Renal cortical epithelial cell (primary cell): ENCODE measurements around the gene PLEKHG2. TPM values are rescaled to one million over a fixed set of nuclear protein-coding genes. Genes with fewer than 3 reads are reported as not detected.

ENCODE experiments used
- DNase-seq: peaks from one replicate; pipeline ENCODE4 v3.0.0-alpha.2; 2011; ENCODE audit warnings: low read depth
- total RNA-seq: library from RNA; depleted of rRNA; stranded (reverse); fragments of >200 nt; gene quantifications from 2 replicates; pipeline ENCODE4 v1.2.3, GENCODE V29; 2014

PLEKHG2 gene
- total RNA-seq, 1 donor from 2014 or later = 12.9 TPM

- DNase-seq = no peak
Measured at GRCh38 chr19:39419003-39419402, 6.5 kb downstream of the PLEKHG2 start.

- no peak for DNase-seq
Measured at GRCh38 chr19:39420769-39421168, 8.3 kb downstream of the PLEKHG2 start.

DNA sequence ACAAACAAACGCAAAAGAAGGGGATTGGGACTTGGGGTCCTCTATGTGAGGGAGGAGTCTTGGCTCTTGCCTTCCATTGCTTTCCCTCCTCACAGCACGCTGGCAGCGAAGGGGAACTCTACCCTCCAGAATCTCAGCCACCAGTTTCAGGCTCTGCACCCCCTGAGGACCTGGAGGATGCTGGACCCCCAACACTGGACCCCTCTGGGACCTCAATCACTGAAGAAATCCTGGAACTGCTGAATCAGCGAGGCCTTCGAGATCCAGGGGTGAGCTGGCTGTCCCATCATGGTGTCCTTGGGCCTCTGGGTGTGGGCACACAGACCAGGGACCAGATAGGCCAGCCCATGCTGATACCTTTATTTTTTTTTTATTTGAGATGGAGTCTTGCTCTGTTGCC, 9.6 kb downstream of the PLEKHG2 start:
- DNase-seq = no peak

DNA sequence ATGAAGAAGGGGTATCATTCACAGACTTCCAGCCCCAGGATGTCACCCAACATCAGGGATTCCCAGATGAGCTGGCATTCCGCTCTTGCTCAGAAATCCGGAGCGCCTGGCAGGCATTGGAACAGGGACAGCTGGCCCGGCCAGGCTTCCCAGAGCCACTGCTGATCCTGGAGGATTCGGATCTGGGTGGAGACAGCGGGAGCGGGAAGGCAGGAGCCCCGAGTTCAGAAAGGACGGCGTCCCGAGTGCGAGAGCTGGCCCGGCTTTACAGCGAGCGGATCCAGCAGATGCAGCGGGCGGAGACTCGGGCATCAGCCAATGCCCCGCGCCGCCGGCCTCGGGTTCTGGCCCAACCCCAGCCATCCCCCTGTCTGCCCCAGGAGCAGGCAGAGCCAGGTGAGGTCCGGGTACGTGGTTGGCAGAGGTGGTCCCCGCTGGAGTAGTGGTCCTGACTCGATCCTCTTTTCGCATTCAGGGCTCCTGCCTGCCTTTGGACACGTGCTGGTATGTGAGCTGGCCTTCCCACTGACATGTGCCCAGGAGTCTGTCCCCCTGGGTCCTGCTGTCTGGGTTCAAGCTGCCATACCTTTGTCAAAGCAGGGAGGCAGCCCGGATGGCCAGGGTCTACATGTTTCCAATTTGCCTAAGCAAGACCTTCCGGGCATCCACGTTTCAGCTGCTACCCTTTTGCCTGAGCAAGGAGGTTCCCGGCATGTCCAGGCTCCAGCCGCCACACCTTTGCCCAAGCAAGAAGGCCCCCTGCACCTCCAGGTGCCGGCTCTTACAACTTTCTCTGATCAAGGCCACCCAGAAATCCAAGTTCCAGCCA, 11.0 kb downstream of the PLEKHG2 start:
- DNase-seq = no peak

DNA sequence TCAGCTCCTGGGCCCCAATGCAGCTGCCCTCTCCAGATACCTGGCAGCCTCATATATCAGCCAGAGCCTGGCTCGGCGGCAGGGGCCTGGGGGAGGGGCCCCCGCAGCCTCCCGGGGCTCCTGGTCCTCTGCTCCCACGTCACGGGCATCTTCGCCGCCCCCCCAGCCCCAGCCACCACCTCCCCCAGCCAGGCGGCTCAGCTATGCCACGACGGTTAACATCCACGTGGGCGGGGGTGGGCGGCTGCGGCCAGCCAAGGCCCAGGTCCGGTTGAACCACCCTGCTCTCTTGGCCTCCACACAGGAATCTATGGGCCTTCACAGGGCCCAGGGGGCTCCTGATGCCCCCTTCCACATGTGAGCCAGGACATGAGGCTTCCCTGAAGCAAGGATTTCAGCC, 12.5 kb downstream of the PLEKHG2 start:
- DNase-seq = no peak

GRCh38 chr19:39425744-39426143, 13.3 kb downstream of the PLEKHG2 start:
- DNase-seq = no peak

DNA sequence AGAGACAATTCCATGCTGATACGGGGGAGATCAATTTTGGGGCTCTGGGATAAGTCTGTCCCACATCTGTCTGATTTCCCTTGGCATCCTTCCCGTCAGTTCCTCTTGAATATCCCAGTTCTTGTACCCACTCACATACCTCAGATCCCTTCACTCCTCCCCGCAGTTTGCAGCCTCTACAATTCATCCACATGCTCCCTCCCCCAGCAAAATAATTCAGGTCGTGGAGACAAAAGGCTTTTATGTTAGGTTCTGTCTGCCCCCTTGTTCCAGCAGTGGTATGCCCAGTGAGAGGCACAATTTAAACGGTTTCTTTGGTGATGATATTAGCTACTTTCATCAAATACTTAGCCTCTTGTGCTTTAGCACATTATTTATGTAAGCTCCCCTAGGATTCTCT, 13.7 kb downstream of the PLEKHG2 start:
- DNase-seq = no peak

DNA sequence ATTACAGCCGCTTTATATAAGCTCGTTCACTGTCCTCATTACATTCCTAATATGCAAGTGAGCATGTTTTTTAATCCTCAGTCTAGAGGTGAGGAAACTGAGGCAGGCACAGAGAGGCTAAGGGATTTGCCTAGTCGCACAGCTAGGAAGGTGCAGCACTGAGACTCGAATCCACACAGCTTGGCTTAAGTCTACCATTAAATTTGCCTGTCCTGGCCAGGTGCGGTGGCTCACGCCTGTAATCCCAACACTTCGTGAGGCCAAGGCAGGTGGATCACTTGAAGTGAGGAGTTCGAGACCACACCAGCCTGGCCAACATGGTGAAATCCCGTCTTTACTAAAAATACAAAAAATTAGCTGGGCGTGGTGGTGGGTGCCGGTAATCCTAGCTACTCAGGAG, 15.2 kb downstream of the PLEKHG2 start:
- DNase-seq = no peak

- peak; percentile 78 for DNase-seq
Measured at GRCh38 chr19:39428283-39429112, 16.0 kb downstream of the PLEKHG2 start.

DNA sequence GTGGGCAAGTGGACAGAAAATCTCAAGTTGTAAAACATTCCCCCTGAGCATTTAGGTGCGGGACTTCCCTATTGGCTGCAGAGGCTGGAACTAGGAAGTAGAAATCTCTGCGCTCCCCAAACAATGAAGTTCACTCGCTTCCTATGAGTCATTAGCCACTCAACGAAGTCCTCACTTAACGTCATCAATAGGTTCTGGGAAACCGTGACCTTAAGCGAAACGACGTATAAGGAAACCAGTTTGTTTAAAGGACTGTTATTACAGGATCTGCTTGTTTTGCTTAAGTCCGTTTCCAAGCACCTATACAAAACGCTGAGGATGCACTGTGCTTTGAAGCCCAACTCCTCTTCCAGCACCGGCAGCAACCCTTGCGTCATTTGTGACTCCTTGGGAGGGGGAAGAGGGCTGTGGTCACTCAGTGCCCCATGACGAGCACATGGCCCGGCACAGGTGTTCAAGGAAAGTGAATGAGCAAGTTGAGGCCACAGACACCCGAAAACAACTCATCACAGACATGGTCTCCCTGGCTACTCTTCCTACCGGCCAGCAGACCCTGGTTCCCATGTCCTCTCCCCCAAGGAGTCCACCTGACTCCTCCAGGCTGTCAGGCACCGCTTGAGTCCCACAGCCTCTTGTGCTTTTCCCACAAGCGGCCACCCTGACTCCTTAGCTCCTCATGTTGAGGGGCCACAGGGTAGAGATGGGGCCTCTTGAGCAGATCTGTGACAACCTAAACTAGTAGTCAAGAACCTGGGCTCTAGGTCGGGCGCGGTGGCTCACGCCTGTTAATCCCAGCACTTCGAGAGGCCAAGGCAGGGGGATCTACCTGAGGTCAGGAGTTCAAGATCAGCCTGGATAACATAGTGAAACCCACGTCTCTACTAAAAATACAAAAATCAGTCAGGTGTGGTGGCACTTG, 18.5 kb downstream of the PLEKHG2 start:
- DNase-seq = peak; percentile 97

DNA sequence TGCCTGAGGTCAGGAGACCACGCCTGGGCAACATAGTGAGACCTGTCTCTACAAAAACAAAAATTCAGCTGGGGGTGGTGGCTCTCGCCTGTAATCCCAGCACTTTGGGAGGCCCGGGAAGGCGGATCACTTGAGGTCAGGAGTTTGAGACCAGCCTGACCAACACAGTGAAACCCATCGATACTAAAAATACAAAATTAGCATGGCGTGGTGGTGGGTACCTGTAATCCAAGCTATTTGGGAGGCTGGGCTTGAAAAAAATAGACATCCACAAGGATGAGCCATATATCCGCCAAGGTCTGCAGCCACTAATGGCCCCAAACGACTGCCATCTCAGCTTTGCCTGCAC, 20.2 kb downstream of the PLEKHG2 start:
- DNase-seq = no peak

GRCh38 chr19:39433480-39434079, 21.1 kb downstream of the PLEKHG2 start:
- DNase-seq = no peak

- DNase-seq = no peak
Measured at GRCh38 chr19:39434123-39435076, 21.9 kb downstream of the PLEKHG2 start.

- DNase-seq = peak; percentile 84
Measured at GRCh38 chr19:39435499-39436349, 23.3 kb downstream of the PLEKHG2 start, which contains the start of gene RPS16. RPS16 (minus strand) TSS chr19:39435949; CDS start chr19:39435895, 54 bp downstream.

DNA sequence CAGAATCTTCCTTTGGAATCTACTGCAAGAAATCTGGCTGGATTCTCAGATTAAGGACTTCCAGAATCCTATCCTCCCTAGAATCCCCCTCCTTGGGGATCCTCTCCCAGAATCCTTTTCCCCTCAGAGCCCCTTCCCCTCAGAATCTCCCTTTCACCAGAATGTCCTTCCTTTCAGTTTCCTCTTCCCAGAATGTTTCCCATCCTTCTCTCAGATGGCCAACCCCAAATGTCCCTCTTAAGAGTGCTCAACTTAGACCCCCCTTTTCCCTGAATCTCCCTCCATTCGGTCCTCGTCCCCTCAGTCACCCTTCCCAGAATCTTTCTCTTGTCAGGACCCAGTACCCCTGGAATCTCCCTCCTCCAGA, 23.9 kb downstream of the PLEKHG2 start:
- DNase-seq = no peak

DNA sequence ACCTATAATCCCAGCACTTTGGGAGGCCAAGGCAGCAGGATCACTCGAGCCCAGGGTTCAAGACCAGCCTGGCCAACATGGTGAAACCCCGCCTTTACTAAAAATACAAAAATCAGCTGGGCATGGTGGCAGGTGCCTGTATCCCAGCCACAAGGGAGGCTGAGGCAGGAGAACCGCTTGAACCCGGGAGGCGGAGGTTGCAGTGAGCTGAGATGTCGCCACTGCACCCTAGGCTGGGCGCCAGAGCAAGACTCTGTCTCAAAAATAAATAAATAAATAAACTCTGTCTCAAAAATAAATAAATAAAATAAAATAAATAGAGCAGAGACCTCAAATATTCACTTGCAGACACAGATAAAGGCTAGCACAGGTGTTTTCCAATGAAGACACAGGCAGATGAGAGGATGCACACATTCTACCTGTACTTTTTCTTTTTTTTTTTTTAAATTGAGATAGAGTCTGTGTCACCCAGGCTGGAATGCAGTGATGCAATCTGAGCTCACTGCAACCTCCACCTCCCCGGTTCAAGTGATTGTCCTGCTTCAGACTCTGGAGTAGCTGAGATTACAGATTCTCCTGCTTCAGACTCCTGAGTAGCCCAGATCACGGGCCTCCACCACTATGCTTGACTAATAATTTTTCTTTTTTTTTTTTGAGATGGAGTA, 25.9 kb downstream of the PLEKHG2 start:
- DNase-seq = peak; percentile 71

GRCh38 chr19:39444598-39445195, 32.2 kb downstream of the PLEKHG2 start:
- no peak for DNase-seq
